OCI-LY3 (cell line): ENCODE measurements around the gene TVP23C.

Source experiments
- H2AFZ ChIP-seq: fragments of 200-600, 300-600 bp; shearing (Covaris generic); 2 replicates; pipeline ENCODE4 v1.6.0; 2014; ENCODE audit warnings: antibody characterized with exemption, low read depth, low read length
- H3K27ac ChIP-seq: fragments of 200-600, 300-600 bp; sonication (generic); 2 replicates; pipeline ENCODE4 v1.5.1; 2014; ENCODE audit warnings: mild to moderate bottlenecking, low read length, moderate library complexity, mixed read lengths
- H3K27me3 ChIP-seq: fragments of 200-600, 300-600 bp; sonication (generic); 2 replicates; pipeline ENCODE4 v1.6.1; 2014; ENCODE audit warnings: low read depth, low read length, mixed read lengths
- H3K36me3 ChIP-seq: fragments of 200-600, 300-600 bp; sonication (generic); replicated peaks from 2 replicates; pipeline ENCODE3; 2014; ENCODE audit warnings: low read depth, low read length, mixed read lengths
- H3K4me1 ChIP-seq: fragments of 300-600, 200-600 bp; sonication (generic); 2 replicates; pipeline ENCODE4 v1.6.1; 2014; ENCODE audit warnings: low read length, mixed read lengths
- H3K4me2 ChIP-seq: fragments of 200-600, 300-600 bp; sonication (generic); 2 replicates; pipeline ENCODE4 v1.6.1; 2014; ENCODE audit warnings: low read length, mixed read lengths
- H3K4me3 ChIP-seq: fragments of 300-600, 200-600 bp; sonication (generic); 2 replicates; pipeline ENCODE4 v1.5.1; 2014; ENCODE audit warnings: antibody characterized with exemption, mild to moderate bottlenecking, low read length, moderate library complexity
- H3K79me2 ChIP-seq: fragments of 300-600, 200-600 bp; shearing (Covaris generic); 2 replicates; pipeline ENCODE4 v1.6.1; 2014; ENCODE audit warnings: mild to moderate bottlenecking, low read length, mixed read lengths
- H3K9ac ChIP-seq: fragments of 300-600, 200-600 bp; shearing (Covaris generic); 2 replicates; pipeline ENCODE4 v1.6.0; 2014; ENCODE audit warnings: mild to moderate bottlenecking, low read length, moderate library complexity
- H3K9me3 ChIP-seq: fragments of 200-600, 300-600 bp; shearing (Covaris generic); 2 replicates; pipeline ENCODE4 v1.6.1; 2014; ENCODE audit warnings: low read length, mixed read lengths; ENCODE audit not compliant: insufficient read depth
- H4K20me1 ChIP-seq: fragments of 200-600, 300-600 bp; sonication (generic); 2 replicates; pipeline ENCODE4 v1.6.1; 2016; ENCODE audit warnings: low read length, mixed read lengths; ENCODE audit not compliant: insufficient read depth
- EZH2phosphoT487 ChIP-seq: fragments of 200-600 bp; shearing (Covaris generic); IDR thresholded peaks from 2 replicates; pipeline ENCODE4 v1.6.1; 2018; ENCODE audit warnings: antibody characterized with exemption, mixed run types, low read depth
- TF ChIP-seq, protein P1 (sequence below): fragments of 200-600, 300-600 bp; sonication (generic); IDR thresholded peaks from 2 replicates; pipeline ENCODE4 v1.5.1; 2014; ENCODE audit warnings: antibody characterized with exemption, low read length, low read depth

The TVP23C gene

DNA sequence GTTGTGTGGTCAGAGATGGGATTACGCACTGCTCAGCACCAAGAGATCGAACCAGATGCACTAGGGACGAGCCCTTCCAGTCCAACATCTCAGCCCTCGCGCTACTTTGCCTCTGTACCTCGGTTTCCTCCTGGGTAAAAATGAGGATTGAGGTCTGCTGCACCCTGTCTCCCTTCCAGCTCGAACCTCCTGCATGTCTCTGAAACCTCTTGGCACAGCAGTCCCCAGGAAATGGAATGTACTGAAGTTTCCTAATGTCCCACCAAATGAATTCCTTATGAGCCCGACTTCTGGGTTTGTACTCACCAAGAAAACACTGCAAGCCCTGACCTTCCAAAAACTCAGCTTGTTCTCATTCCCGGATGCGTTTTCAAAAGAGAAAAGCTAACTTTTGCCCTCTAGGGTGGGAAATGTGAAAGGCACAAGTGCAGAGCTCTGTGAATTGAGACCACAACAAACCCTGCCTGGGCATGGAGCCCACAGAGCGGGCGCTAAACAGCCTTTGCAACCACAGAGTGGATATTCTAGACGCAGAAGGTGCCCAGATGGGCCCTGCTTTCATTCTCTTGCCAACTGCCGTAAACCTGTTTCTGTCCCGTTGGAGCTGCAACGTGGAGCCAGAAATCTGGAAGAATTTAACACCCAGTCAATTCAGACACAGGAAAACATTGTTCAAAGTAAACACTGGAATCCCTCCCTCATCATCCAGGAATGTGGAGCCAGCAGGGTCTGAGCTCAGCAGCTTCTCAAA is 106.1 kb downstream of the TVP23C start:
- H3K27ac ChIP-seq = no peak overlapping the region
- no peak overlapping the region for H3K4me3 ChIP-seq
- H3K9ac ChIP-seq = no peak overlapping the region
- H4K20me1 ChIP-seq = no peaks in the 10 kb centered on the region
- H3K4me1 ChIP-seq = no peaks in the 10 kb centered on the region
- H3K79me2 ChIP-seq = no peaks in the 10 kb centered on the region
- no peaks in the 10 kb centered on the region for H3K9me3 ChIP-seq
- TF ChIP-seq, protein P1, sequence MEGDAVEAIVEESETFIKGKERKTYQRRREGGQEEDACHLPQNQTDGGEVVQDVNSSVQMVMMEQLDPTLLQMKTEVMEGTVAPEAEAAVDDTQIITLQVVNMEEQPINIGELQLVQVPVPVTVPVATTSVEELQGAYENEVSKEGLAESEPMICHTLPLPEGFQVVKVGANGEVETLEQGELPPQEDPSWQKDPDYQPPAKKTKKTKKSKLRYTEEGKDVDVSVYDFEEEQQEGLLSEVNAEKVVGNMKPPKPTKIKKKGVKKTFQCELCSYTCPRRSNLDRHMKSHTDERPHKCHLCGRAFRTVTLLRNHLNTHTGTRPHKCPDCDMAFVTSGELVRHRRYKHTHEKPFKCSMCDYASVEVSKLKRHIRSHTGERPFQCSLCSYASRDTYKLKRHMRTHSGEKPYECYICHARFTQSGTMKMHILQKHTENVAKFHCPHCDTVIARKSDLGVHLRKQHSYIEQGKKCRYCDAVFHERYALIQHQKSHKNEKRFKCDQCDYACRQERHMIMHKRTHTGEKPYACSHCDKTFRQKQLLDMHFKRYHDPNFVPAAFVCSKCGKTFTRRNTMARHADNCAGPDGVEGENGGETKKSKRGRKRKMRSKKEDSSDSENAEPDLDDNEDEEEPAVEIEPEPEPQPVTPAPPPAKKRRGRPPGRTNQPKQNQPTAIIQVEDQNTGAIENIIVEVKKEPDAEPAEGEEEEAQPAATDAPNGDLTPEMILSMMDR = no peak
- TF ChIP-seq EZH2phosphoT487 = no peak
- H3K36me3 ChIP-seq = no peaks in the 10 kb centered on the region
- no peak overlapping the region for H2AFZ ChIP-seq
- no peak overlapping the region for H3K4me2 ChIP-seq
- H3K27me3 ChIP-seq = no peaks in the 10 kb centered on the region

DNA sequence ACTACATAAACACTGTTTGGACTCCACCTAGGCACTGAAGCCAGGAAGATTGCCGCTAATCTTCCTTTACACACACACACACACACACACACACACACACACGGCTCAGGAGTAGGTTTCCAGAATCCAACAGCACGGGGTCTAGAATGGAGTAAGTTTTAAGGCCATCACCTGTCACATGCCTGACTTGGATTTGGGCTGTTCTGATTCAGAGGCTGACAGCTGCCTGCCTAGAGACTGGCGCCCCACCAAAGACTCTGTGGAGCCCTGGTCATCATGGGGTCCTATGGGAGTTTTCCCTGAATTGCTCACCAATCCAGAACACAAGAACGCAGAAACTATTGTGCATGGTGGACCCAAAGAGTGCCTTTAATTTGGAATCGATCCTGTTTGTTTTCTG is 106.8 kb downstream of the TVP23C start:
- no peak overlapping the region for H3K27ac ChIP-seq
- H4K20me1 ChIP-seq = no peaks in the 10 kb centered on the region
- H2AFZ ChIP-seq = no peak overlapping the region
- H3K9me3 ChIP-seq = no peaks in the 10 kb centered on the region
- no peak overlapping the region for H3K9ac ChIP-seq
- H3K79me2 ChIP-seq = no peaks in the 10 kb centered on the region
- no peaks in the 10 kb centered on the region for H3K27me3 ChIP-seq
- no peak overlapping the region for H3K4me3 ChIP-seq
- TF ChIP-seq EZH2phosphoT487 = no peak
- TF ChIP-seq, protein P1 = no peak
- no peak overlapping the region for H3K4me2 ChIP-seq
- no peaks in the 10 kb centered on the region for H3K4me1 ChIP-seq
- H3K36me3 ChIP-seq = no peaks in the 10 kb centered on the region

DNA sequence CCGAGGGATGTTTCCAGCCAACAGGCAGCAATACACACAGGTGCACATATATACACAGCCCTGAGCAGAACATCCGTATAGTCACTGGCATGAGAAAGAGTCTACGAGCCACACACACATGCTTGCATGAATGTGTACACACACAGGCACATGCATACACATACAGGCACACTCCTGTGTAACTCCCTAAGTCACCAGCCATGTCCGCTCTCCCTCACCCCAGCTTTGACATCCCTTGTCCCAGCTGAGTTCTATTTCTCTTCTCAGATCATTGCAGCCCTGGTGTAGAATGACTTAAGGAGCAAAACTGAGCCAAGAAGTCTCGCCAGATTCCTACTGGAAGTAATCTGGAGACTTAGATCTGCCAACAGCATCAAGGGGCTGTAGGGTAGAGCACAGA is 108.9 kb downstream of the TVP23C start:
- Histone ChIP-seq H3K9me3 (no peaks in the 10 kb centered on the region), H3K4me1 (no peaks in the 10 kb centered on the region), H3K79me2 (no peaks in the 10 kb centered on the region), H3K27me3 (no peaks in the 10 kb centered on the region), H2AFZ (no peak overlapping the region), H3K27ac (no peak overlapping the region), H4K20me1 (no peaks in the 10 kb centered on the region), H3K36me3 (no peaks in the 10 kb centered on the region), H3K4me2 (no peak overlapping the region), H3K9ac (no peak overlapping the region), H3K4me3 (no peak overlapping the region)
- TF ChIP-seq, protein P1 = no peak
- no peak for TF ChIP-seq EZH2phosphoT487

GRCh38 chr17:15453782-15454181 is 109.5 kb downstream of the TVP23C start:
- no peak overlapping the region for H2AFZ ChIP-seq
- no peaks in the 10 kb centered on the region for H3K79me2 ChIP-seq
- H3K27me3 ChIP-seq = no peaks in the 10 kb centered on the region
- no peaks in the 10 kb centered on the region for H3K4me1 ChIP-seq
- H3K36me3 ChIP-seq = no peaks in the 10 kb centered on the region
- no peak for TF ChIP-seq EZH2phosphoT487
- TF ChIP-seq, protein P1 = no peak
- no peak overlapping the region for H3K4me2 ChIP-seq
- H4K20me1 ChIP-seq = no peaks in the 10 kb centered on the region
- H3K9ac ChIP-seq = no peak overlapping the region
- H3K9me3 ChIP-seq = no peaks in the 10 kb centered on the region
- no peak overlapping the region for H3K4me3 ChIP-seq
- H3K27ac ChIP-seq = no peak overlapping the region
